Neural cell (in vitro differentiated cells): ENCODE results near the gene ZNF692. TPM values are rescaled to one million over a fixed set of nuclear protein-coding genes. Genes with fewer than 3 reads are reported as not detected.

Experiments
- H2AFZ ChIP-seq: fragments of 200-600, 300-800 bp; sonication (generic), shearing (Covaris generic); 2 replicates; pipeline ENCODE4 v1.6.0; 2014; ENCODE audit warnings: low read depth, mild to moderate bottlenecking, antibody characterized with exemption, low read length, moderate library complexity
- H3F3A ChIP-seq: fragments of 200-600 bp; shearing (Covaris generic); 2 replicates; pipeline ENCODE4 v1.6.1; 2016; ENCODE audit warnings: mild to moderate bottlenecking, moderate library complexity, mixed read lengths, antibody characterized with exemption, low read length; ENCODE audit not compliant: insufficient read depth, poor library complexity, severe bottlenecking
- H3K27ac ChIP-seq: fragments of 200-600, 300-800 bp; sonication (generic), shearing (Covaris generic); 2 replicates; pipeline ENCODE4 v1.5.1; 2014; ENCODE audit warnings: mild to moderate bottlenecking, low read length, moderate library complexity
- H3K27me3 ChIP-seq: fragments of 300-800, 200-600 bp; sonication (generic), shearing (Covaris generic); 2 replicates; pipeline ENCODE4 v1.6.0; 2014; ENCODE audit warnings: mild to moderate bottlenecking, low read depth, low read length, moderate library complexity; ENCODE audit not compliant: insufficient read depth
- H3K36me3 ChIP-seq: fragments of 300-800, 200-600 bp; sonication (generic), shearing (Covaris generic); 2 replicates; pipeline ENCODE4 v1.5.1; 2014; ENCODE audit warnings: mild to moderate bottlenecking, antibody characterized with exemption, low read length, moderate library complexity; ENCODE audit not compliant: insufficient read depth
- H3K4me2 ChIP-seq: fragments of 300-800, 200-600 bp; sonication (generic), shearing (Covaris generic); 2 replicates; pipeline ENCODE4 v1.6.0; 2014; ENCODE audit warnings: mild to moderate bottlenecking, low read length
- H3K4me3 ChIP-seq: fragments of 300-800, 200-600 bp; sonication (generic), shearing (Covaris generic); 2 replicates; pipeline ENCODE4 v1.5.1; 2014; ENCODE audit warnings: mild to moderate bottlenecking, low read length, moderate library complexity
- H3K79me2 ChIP-seq: fragments of 200-600 bp; shearing (Covaris generic); replicated peaks from 2 replicates; pipeline ENCODE4 v1.6.0; 2014; ENCODE audit warnings: mild to moderate bottlenecking, low read length, moderate library complexity; ENCODE audit not compliant: insufficient read depth
- H3K9ac ChIP-seq: fragments of 300-800, 200-600 bp; sonication (generic), shearing (Covaris generic); 2 replicates; pipeline ENCODE4 v1.6.1; 2016; ENCODE audit warnings: mild to moderate bottlenecking, low read length, mixed read lengths
- H3K9me2 ChIP-seq: fragments of 200-600 bp; shearing (Covaris generic); 2 replicates; pipeline ENCODE4 v1.6.1; 2016; ENCODE audit warnings: mild to moderate bottlenecking, low read length, mixed read lengths; ENCODE audit not compliant: insufficient read depth
- H3K9me3 ChIP-seq: fragments of 200-600, 300-800 bp; sonication (generic), shearing (Covaris generic); 2 replicates; pipeline ENCODE4 v1.6.1; 2016; ENCODE audit warnings: mild to moderate bottlenecking, mixed run types, low read length, moderate library complexity, mixed read lengths
- H4K20me1 ChIP-seq: fragments of 200-600 bp; shearing (Covaris generic); 2 replicates; pipeline ENCODE4 v1.6.1; 2016; ENCODE audit warnings: mild to moderate bottlenecking, mixed run types; ENCODE audit not compliant: insufficient read depth
- CTCF ChIP-seq: fragments of 450-650 bp; IDR thresholded peaks from 2 replicates; pipeline ENCODE4 v1.5.1; 2014; ENCODE audit warnings: antibody characterized with exemption, mild to moderate bottlenecking, moderate library complexity; ENCODE audit not compliant: poor library complexity, severe bottlenecking
- EP300 ChIP-seq: fragments of 450-650 bp; conservative IDR thresholded peaks from 2 replicates; pipeline ENCODE4 v1.6.1; 2014; ENCODE audit warnings: antibody characterized with exemption, mild to moderate bottlenecking, moderate library complexity; ENCODE audit not compliant: poor library complexity, severe bottlenecking
- EZH2 ChIP-seq: fragments of 200-600, 300-800 bp; shearing (Covaris generic), sonication (generic); IDR thresholded peaks from 2 replicates; pipeline ENCODE4 v1.6.1; 2014; ENCODE audit warnings: antibody characterized with exemption, low read length, borderline replicate concordance, mild to moderate bottlenecking; ENCODE audit not compliant: insufficient read depth, poor library complexity, severe bottlenecking
- MXI1 ChIP-seq: fragments of 450-650 bp; conservative IDR thresholded peaks from 2 replicates; pipeline ENCODE4 v1.6.1; 2014; ENCODE audit warnings: antibody characterized with exemption, mild to moderate bottlenecking; ENCODE audit not compliant: poor library complexity, severe bottlenecking
- POLR2AphosphoS5 ChIP-seq: IDR thresholded peaks from 2 replicates; pipeline ENCODE4 v1.6.1; 2012
- RAD21 ChIP-seq: fragments of 450-650 bp; conservative IDR thresholded peaks from 2 replicates; pipeline ENCODE4 v1.6.1; 2014; ENCODE audit warnings: antibody characterized with exemption, mild to moderate bottlenecking, moderate library complexity
- REST ChIP-seq: IDR thresholded peaks from 2 replicates; pipeline ENCODE4 v1.6.1; 2012; ENCODE audit warnings: borderline replicate concordance
- SMC3 ChIP-seq: fragments of 450-650 bp; conservative IDR thresholded peaks from 2 replicates; pipeline ENCODE4 v1.6.1; 2014; ENCODE audit warnings: antibody characterized with exemption, mild to moderate bottlenecking, moderate library complexity; ENCODE audit not compliant: poor library complexity
- TAF1 ChIP-seq: IDR thresholded peaks from 2 replicates; pipeline ENCODE4 v1.6.1; 2012; ENCODE audit warnings: low read depth
- polyA plus RNA-seq: library from polyadenylated mRNA; depleted of rRNA; stranded (reverse); fragments of >200 nt; gene quantifications from 2 replicates; pipeline ENCODE4 v1.2.3, GENCODE V29; 2014

ZNF692 gene
- polyA plus RNA-seq, 1 donor from 2014 or later: 183 TPM

- no peak for TF ChIP-seq CTCF
- TF ChIP-seq MXI1: no peak
- TF ChIP-seq REST: no peak
- TF ChIP-seq EZH2: no peak
- TF ChIP-seq SMC3: no peak
- TF ChIP-seq TAF1: no peak
- no peak for TF ChIP-seq EP300
- TF ChIP-seq RAD21: no peak
- TF ChIP-seq POLR2AphosphoS5: no peak
- no peak overlapping the region for H3K9ac ChIP-seq
- no peaks in the 10 kb centered on the region for H3K9me2 ChIP-seq
- H3F3A ChIP-seq: no peaks in the 10 kb centered on the region
- no peak overlapping the region for H3K4me2 ChIP-seq
- no peak overlapping the region for H3K4me3 ChIP-seq
- no peaks in the 10 kb centered on the region for H3K9me3 ChIP-seq
- no peaks in the 10 kb centered on the region for H3K79me2 ChIP-seq
- H4K20me1 ChIP-seq: no peaks in the 10 kb centered on the region
- H3K36me3 ChIP-seq: no peaks in the 10 kb centered on the region
- H3K27me3 ChIP-seq: no peaks in the 10 kb centered on the region
- no peak overlapping the region for H2AFZ ChIP-seq
- no peak overlapping the region for H3K27ac ChIP-seq
Measured at GRCh38 chr1:248813546-248813945, 45.3 kb downstream of the ZNF692 start.

- Histone ChIP-seq H3K4me3 (no peak overlapping the region), H3F3A (no peaks in the 10 kb centered on the region), H3K27ac (no peak overlapping the region), H4K20me1 (no peaks in the 10 kb centered on the region), H3K9ac (no peak overlapping the region), H3K79me2 (no peaks in the 10 kb centered on the region), H3K9me3 (no peaks in the 10 kb centered on the region), H2AFZ (no peak overlapping the region), H3K4me2 (no peak overlapping the region), H3K9me2 (no peaks in the 10 kb centered on the region), H3K36me3 (no peaks in the 10 kb centered on the region), H3K27me3 (no peaks in the 10 kb centered on the region)
- no peak for TF ChIP-seq RAD21
- no peak for TF ChIP-seq MXI1
- no peak for TF ChIP-seq EP300
- no peak for TF ChIP-seq CTCF
- no peak for TF ChIP-seq REST
- no peak for TF ChIP-seq EZH2
- TF ChIP-seq POLR2AphosphoS5: no peak
- TF ChIP-seq SMC3: no peak
- TF ChIP-seq TAF1: no peak
Measured at GRCh38 chr1:248812736-248813425, 46.0 kb downstream of the ZNF692 start.
